Thyroid gland (tissue), 4 donors: ENCODE data around the gene DOCK2. TPM values are rescaled to one million over a fixed set of nuclear protein-coding genes. Genes with fewer than 3 reads are reported as not detected.

Experiments used
- DNase-seq, 2 donors: peaks; one replicate each; pipeline ENCODE4 v3.0.0-alpha.2; 2019
- H3K27ac ChIP-seq, 3 donors: fragments of 200-600 bp; sonication (generic); 1 replicate in 2 of 3; 2 replicates in 1 of 3; pipeline ENCODE4 v1.5.1; 2016 to 2019; ENCODE audit warnings: mild to moderate bottlenecking in 1 of 3, moderate library complexity in 1 of 3
- H3K27me3 ChIP-seq: fragments of 200-600 bp; sonication (generic); one replicate; pipeline ENCODE4 v1.5.1; 2019
- H3K36me3 ChIP-seq, 2 donors: fragments of 200-600 bp; sonication (generic); one replicate each; pipeline ENCODE4 v1.5.1; 2016 to 2019
- H3K4me1 ChIP-seq, 2 donors: fragments of 200-600 bp; sonication (generic); one replicate each; pipeline ENCODE4 v1.5.1; 2017 to 2019
- H3K4me3 ChIP-seq, 3 donors: fragments of 200-600 bp; sonication (generic); replicated peaks in 1 of 3; 1 replicate in 2 of 3; 2 replicates in 1 of 3; pipeline ENCODE4 v1.5.1; 2016; ENCODE audit warnings: mild to moderate bottlenecking in 1 of 3
- H3K9me3 ChIP-seq: fragments of 200-600 bp; sonication (generic); one replicate; pipeline ENCODE4 v1.5.1; 2017
- POLR2A ChIP-seq, 2 donors: fragments of 450-650 bp; IDR thresholded peaks; one replicate each; pipeline ENCODE4 v1.6.1; 2017; ENCODE audit warnings: antibody characterized with exemption in 2 of 2, mild to moderate bottlenecking in 2 of 2, moderate library complexity in 1 of 2
- WGBS, 2 donors: methylation state at CpG; one replicate each; pipeline ENCODE4 v1.1.5; 2017; 5-methylcytosine and 5-hydroxymethylcytosine counted together
- intact Hi-C: fragments of 100-400 bp; cut with DNase I; formaldehyde crosslinking; loops from one replicate; pipeline ENCODE4 v1.15.1; 2023
- total RNA-seq, 4 donors: library from RNA; depleted of rRNA; stranded (reverse); fragments of >200 nt; gene quantifications; one replicate each; pipeline ENCODE4 v1.2.3, GENCODE V29; 2016
- TF ChIP-seq, protein P1 (sequence below), 6 experiments: fragments of 200-600 bp in 3 of 6; fragments of 450-650 bp in 3 of 6; sonication (generic) in 3 of 6; IDR thresholded peaks; one replicate each; pipeline ENCODE4 v1.5.1; 2016 to 2019; ENCODE audit warnings: antibody characterized with exemption in 6 of 6, mild to moderate bottlenecking in 2 of 6, inconsistent platforms in 1 of 6, moderate library complexity in 1 of 6

Gene DOCK2
- total RNA-seq, 4 donors from 2014 or later, result 4.3 to 14.1 (median 8.6) TPM

GRCh38 chr5:169798906-169799660 lies 162.0 kb downstream of the DOCK2 start:
- 81 to 82% methylated on average over 4 of the region's 4 CpGs for WGBS, 2 donors
- no peak for TF ChIP-seq POLR2A (IDR thresholded peaks at IDR 0.05)
- TF ChIP-seq, protein P1, sequence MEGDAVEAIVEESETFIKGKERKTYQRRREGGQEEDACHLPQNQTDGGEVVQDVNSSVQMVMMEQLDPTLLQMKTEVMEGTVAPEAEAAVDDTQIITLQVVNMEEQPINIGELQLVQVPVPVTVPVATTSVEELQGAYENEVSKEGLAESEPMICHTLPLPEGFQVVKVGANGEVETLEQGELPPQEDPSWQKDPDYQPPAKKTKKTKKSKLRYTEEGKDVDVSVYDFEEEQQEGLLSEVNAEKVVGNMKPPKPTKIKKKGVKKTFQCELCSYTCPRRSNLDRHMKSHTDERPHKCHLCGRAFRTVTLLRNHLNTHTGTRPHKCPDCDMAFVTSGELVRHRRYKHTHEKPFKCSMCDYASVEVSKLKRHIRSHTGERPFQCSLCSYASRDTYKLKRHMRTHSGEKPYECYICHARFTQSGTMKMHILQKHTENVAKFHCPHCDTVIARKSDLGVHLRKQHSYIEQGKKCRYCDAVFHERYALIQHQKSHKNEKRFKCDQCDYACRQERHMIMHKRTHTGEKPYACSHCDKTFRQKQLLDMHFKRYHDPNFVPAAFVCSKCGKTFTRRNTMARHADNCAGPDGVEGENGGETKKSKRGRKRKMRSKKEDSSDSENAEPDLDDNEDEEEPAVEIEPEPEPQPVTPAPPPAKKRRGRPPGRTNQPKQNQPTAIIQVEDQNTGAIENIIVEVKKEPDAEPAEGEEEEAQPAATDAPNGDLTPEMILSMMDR (IDR thresholded peaks at IDR 0.05), result no peak
- H3K4me3 ChIP-seq, result no peak overlapping the region
- H3K27ac ChIP-seq, result no peak overlapping the region
- H3K9me3 ChIP-seq, result no peaks in the 10 kb centered on the region
- H3K36me3 ChIP-seq, result no peaks in the 10 kb centered on the region
- no peaks in the 10 kb centered on the region for H3K4me1 ChIP-seq
- DNase-seq, result no peak
- intact Hi-C loops, result no loop called here
- H3K27me3 ChIP-seq, result no peaks in the 10 kb centered on the region

DNA sequence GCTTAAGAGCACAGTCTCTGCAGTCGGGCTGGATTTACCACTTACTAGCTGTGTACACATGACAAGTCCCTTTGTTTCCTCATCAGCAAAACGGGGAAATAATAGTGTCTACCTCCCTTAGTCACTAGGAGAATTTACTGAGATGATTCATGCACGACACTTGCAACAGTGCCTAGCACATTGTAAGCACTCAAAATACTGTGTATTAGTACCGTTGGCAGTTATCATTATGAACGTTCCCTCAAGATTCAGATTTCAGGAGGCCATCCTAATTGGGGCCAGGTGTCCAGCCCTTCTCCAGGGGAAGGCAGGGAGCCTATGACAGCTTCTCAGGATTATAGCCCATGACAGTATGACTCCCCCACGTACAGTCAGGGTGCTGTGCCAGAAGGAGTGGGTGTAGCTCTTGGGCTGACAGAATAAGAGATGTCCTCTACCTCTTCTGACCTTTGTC lies 164.3 kb downstream of the DOCK2 start:
- TF ChIP-seq, protein P1 (IDR thresholded peaks at IDR 0.05), result no peak
- no peak for TF ChIP-seq POLR2A (IDR thresholded peaks at IDR 0.05)
- DNase-seq, result no peak
- Histone ChIP-seq H3K27me3 (no peaks in the 10 kb centered on the region), H3K9me3 (no peaks in the 10 kb centered on the region), H3K4me3 (no peak overlapping the region), H3K27ac (no peak overlapping the region), H3K4me1 (no peaks in the 10 kb centered on the region), H3K36me3 (no peaks in the 10 kb centered on the region)
- intact Hi-C loops, result no loop called here
- WGBS, 2 donors, result 79 to 82% methylated on average over 6 of the region's 6 CpGs

GRCh38 chr5:169801781-169802180 lies 164.7 kb downstream of the DOCK2 start:
- no peak overlapping the region for H3K27ac ChIP-seq
- intact Hi-C loops, result no loop called here
- no peaks in the 10 kb centered on the region for H3K9me3 ChIP-seq
- H3K27me3 ChIP-seq, result no peaks in the 10 kb centered on the region
- no peaks in the 10 kb centered on the region for H3K4me1 ChIP-seq
- 92 to 96% methylated on average over 2 of the region's 2 CpGs for WGBS, 2 donors
- no peak overlapping the region for H3K4me3 ChIP-seq
- TF ChIP-seq, protein P1 (IDR thresholded peaks at IDR 0.05), result no peak
- TF ChIP-seq POLR2A (IDR thresholded peaks at IDR 0.05), result no peak
- no peak for DNase-seq
- H3K36me3 ChIP-seq, result no peaks in the 10 kb centered on the region

DNA sequence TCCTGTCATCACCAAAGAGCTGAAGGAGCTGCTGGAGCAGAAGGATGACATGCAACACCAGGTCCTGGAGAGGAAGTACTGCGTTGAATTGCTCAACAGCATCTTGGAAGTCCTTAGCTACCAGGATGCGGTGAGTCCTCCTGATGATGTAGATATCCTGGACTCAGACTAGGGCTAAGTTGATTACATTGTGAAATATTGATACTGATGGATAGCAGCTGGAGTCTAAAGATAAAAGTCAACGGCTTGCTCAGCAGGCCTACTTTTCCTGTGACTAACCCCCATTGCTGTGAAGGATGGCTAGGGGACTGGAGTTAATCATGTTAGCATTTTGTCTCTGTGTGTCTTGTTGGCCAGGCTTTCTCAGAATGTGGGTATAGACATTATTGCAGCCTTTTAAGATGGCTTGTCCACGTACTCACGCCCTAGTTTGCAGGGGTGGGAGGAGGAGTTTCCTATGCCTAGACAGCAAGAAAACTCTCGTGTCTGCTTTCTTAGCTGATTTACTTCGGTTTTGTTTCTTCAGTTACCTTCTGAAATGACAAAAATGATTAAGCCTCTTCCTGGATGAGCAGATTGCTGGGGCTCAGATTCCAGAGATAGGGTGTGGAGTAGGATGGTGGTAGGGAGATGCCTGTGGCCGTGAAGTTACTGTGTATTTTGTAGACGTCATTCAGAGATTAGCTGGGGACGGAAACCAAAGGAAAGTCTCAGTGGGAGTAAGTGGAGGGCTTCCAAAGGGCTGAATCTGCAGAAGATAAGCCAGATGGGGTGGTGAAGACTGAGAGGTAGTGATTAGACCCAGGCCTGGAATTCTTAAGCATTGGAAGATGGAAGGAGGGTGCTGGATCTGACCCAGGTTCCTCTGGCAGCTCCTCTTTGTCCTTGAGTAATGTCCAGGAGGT lies 166.3 kb downstream of the DOCK2 start:
- Histone ChIP-seq H3K9me3 (no peaks in the 10 kb centered on the region), H3K4me1 (no peaks in the 10 kb centered on the region), H3K27ac (no peak overlapping the region), H3K36me3 (no peaks in the 10 kb centered on the region), H3K4me3 (no peak overlapping the region), H3K27me3 (no peaks in the 10 kb centered on the region)
- TF ChIP-seq POLR2A (IDR thresholded peaks at IDR 0.05), result no peak
- TF ChIP-seq, protein P1 (IDR thresholded peaks at IDR 0.05), result no peak
- 52 to 57% methylated on average over 10 of the region's 10 CpGs for WGBS, 2 donors
- intact Hi-C loops, result no loop called here
- no peak for DNase-seq

- WGBS, 2 donors, result 85 to 88% methylated on average over 1 of the region's 1 CpG
- intact Hi-C loops, result no loop called here
- no peak for DNase-seq
Measured at GRCh38 chr5:169804861-169805260, 167.8 kb downstream of the DOCK2 start.

More at GRCh38 chr5:169804861-169805260, 167.8 kb downstream of the DOCK2 start:
- H3K9me3 ChIP-seq, result no peaks in the 10 kb centered on the region
- TF ChIP-seq POLR2A (IDR thresholded peaks at IDR 0.05), result no peak
- TF ChIP-seq, protein P1 (IDR thresholded peaks at IDR 0.05), result no peak
- H3K36me3 ChIP-seq, result no peaks in the 10 kb centered on the region
- H3K4me1 ChIP-seq, result no peaks in the 10 kb centered on the region
- H3K27me3 ChIP-seq, result no peaks in the 10 kb centered on the region
- H3K27ac ChIP-seq, result no peak overlapping the region
- H3K4me3 ChIP-seq, result no peak overlapping the region
